CD4-positive, alpha-beta memory T cell (primary cell): ENCODE data around the gene FEV. TPM values are rescaled to one million over a fixed set of nuclear protein-coding genes. Genes with fewer than 3 reads are reported as not detected.

ENCODE experiments used
- CTCF ChIA-PET: fragments of 350-600 bp; sonication (Branson Sonifier 250); formaldehyde crosslinking; loops from one replicate; lab custom pipeline; 2021; ENCODE audit warnings: inconsistent platforms; ENCODE audit not compliant: partially characterized antibody; lab: Charles Lee
- POLR2A ChIA-PET: fragments of 350-600 bp; sonication (Branson Sonifier 250); formaldehyde crosslinking; loops from one replicate; lab custom pipeline; 2021; ENCODE audit not compliant: partially characterized antibody; lab: Charles Lee
- DNase-seq, 5 donors: peaks; one replicate each; pipeline versions ENCODE4 v3.0.0 to v3.0.0-alpha.2; 2020 to 2022; ENCODE audit warnings: mixed read lengths in 1 of 5
- H3K27ac ChIP-seq: one replicate; pipeline ENCODE4 v1.7.0; 2013; ENCODE audit warnings: low read depth, low read length
- H3K27me3 ChIP-seq: 2 replicates; pipeline ENCODE4 v1.7.0; 2013; ENCODE audit warnings: mild to moderate bottlenecking, low read length, moderate library complexity; ENCODE audit not compliant: insufficient read depth
- H3K36me3 ChIP-seq: 2 replicates; pipeline ENCODE4 v1.7.0; 2013; ENCODE audit warnings: mild to moderate bottlenecking, low read length, moderate library complexity; ENCODE audit not compliant: insufficient read depth
- H3K4me1 ChIP-seq: 2 replicates; pipeline ENCODE4 v1.7.0; 2013; ENCODE audit warnings: mild to moderate bottlenecking, low read length, moderate library complexity; ENCODE audit not compliant: insufficient read depth
- H3K4me3 ChIP-seq, 2 donors: one replicate each; pipeline ENCODE4 v1.7.0; 2013; ENCODE audit warnings: low read length in 2 of 2, mild to moderate bottlenecking in 1 of 2
- H3K9me3 ChIP-seq, 2 donors: one replicate each; pipeline ENCODE4 v1.7.0; 2013; ENCODE audit warnings: low read length in 2 of 2, control low read depth in 1 of 2; ENCODE audit not compliant: control insufficient read depth in 1 of 2
- H3K27ac Mint-ChIP-seq, 7 donors: one replicate each; pipeline ENCODE4 v1.8.0; 2020 to 2021; ENCODE audit warnings: mixed read lengths in 7 of 7, mild to moderate bottlenecking in 6 of 7, inconsistent platforms in 3 of 7, moderate library complexity in 3 of 7
- H3K27me3 Mint-ChIP-seq, 2 donors: one replicate each; pipeline ENCODE4 v1.8.0; 2020 to 2021; ENCODE audit warnings: mixed read lengths in 2 of 2
- H3K36me3 Mint-ChIP-seq, 2 donors: one replicate each; pipeline ENCODE4 v1.8.0; 2020 to 2021; ENCODE audit warnings: mixed read lengths in 2 of 2, inconsistent platforms in 1 of 2, mild to moderate bottlenecking in 1 of 2
- H3K4me1 Mint-ChIP-seq, 4 donors: one replicate each; pipeline ENCODE4 v1.8.0; 2020 to 2021; ENCODE audit warnings: mixed read lengths in 4 of 4, mild to moderate bottlenecking in 1 of 4
- H3K4me3 Mint-ChIP-seq, 8 donors: one replicate each; pipeline ENCODE4 v1.8.0; 2020 to 2021; ENCODE audit warnings: mixed read lengths in 8 of 8, mild to moderate bottlenecking in 7 of 8, moderate library complexity in 6 of 8, inconsistent platforms in 3 of 8
- H3K9me3 Mint-ChIP-seq, 8 donors: one replicate each; pipeline ENCODE4 v1.8.0; 2020 to 2021; ENCODE audit warnings: mixed read lengths in 8 of 8, mild to moderate bottlenecking in 5 of 8, inconsistent platforms in 3 of 8, moderate library complexity in 1 of 8
- intact Hi-C: fragments of 100-400 bp; cut with micrococcal nuclease; formaldehyde crosslinking; loops from one replicate; pipeline ENCODE4 v1.15.1; 2023
- polyA plus RNA-seq, 2 donors: library from polyadenylated mRNA; unstranded; fragments of 300-500 nt; fragmentation: Illumina TruSeq; gene quantifications; one replicate each; pipeline ENCODE4 v1.2.3, GENCODE V29; 2021
- total RNA-seq, 2 experiments: library from RNA; stranded (reverse); gene quantifications; one replicate each; pipeline ENCODE4 v1.2.3, GENCODE V29; 2021

FEV gene
- total and polyA plus RNA-seq, 4 experiments from 2014 or later, result not detected

- ChIA-PET CTCF (interaction anchor here (1.0 kb wide), 1 partner anchor 72 kb away, joined by 3 read pairs; no protein-coding TSS in a partner anchor), POLR2A (no interaction called here)
- H3K4me3 Mint-ChIP-seq, result peak overlapping the region in 1 of 8 donors; percentile 31
These were observed 27.3 kb downstream of the FEV start for GRCh38 chr2:218957671-218958070.

DNA sequence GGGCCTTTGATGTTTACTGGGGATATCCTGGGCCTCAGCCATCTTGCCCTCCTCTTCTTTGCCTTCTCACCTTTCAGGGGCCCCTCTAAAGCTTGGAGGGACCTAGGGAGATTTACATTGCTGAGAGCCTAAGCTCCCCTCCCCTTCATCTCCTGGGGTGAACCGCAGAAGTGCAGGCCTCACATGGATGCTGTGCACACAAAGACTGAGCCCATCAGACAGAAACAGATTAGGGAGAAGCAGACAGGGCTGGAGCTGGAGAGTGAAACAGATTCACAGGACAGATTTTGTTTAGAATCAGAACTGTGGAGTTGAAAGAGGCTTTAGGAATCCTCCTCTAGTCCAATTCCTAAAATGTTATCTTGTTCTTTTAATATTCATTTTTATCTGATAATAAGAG is 28.9 kb downstream of the FEV start:
- no peak overlapping the region for H3K4me3 ChIP-seq
- peaks cover 12% of the 10 kb centered on the region for H3K27me3 ChIP-seq
- Mint-ChIP-seq H3K9me3 (peaks cover 0 to under 1% (median 0%) of the 10 kb centered on the region in 8 donors), H3K4me1 (peaks cover 4 to 23% (median 12%) of the 10 kb centered on the region in 4 donors), H3K27me3 (peaks cover 36 to 50% of the 10 kb centered on the region in 2 donors), H3K36me3 (no peaks in the 10 kb centered on the region), H3K4me3 (no peak overlapping the region), H3K27ac (no peak overlapping the region)
- no peaks in the 10 kb centered on the region for H3K36me3 ChIP-seq
- no peak for DNase-seq
- intact Hi-C loops, result no loop called here
- POLR2A ChIA-PET, result no interaction called here
- H3K4me1 ChIP-seq, result peaks cover 17% of the 10 kb centered on the region
- H3K9me3 ChIP-seq, result no peaks in the 10 kb centered on the region
- CTCF ChIA-PET, result interaction anchor here (1.4 kb wide), 1 partner anchor 12 kb away, joined by 3 read pairs; no protein-coding TSS in a partner anchor
- no peak overlapping the region for H3K27ac ChIP-seq

More at GRCh38 chr2:218957671-218958070, 27.3 kb downstream of the FEV start:
- Histone ChIP-seq H3K27ac (no peak overlapping the region), H3K9me3 (no peaks in the 10 kb centered on the region), H3K36me3 (no peaks in the 10 kb centered on the region), H3K4me1 (peaks cover 25% of the 10 kb centered on the region), H3K4me3 (no peak overlapping the region), H3K27me3 (peaks cover 27% of the 10 kb centered on the region)
- Mint-ChIP-seq H3K9me3 (peaks cover 0 to 6% (median 0%) of the 10 kb centered on the region in 8 donors), H3K27ac (no peak overlapping the region), H3K27me3 (peaks cover 48 to 52% of the 10 kb centered on the region in 2 donors), H3K36me3 (no peaks in the 10 kb centered on the region), H3K4me1 (peaks cover 8 to 27% (median 18%) of the 10 kb centered on the region in 4 donors)
- intact Hi-C loops, result no loop called here
- DNase-seq, result no peak

- no peak for DNase-seq
- H3K36me3 Mint-ChIP-seq, result no peaks in the 10 kb centered on the region
- Histone ChIP-seq H3K27ac (no peak overlapping the region), H3K4me3 (no peak overlapping the region), H3K36me3 (no peaks in the 10 kb centered on the region), H3K4me1 (peaks cover 7% of the 10 kb centered on the region), H3K27me3 (peaks cover 9% of the 10 kb centered on the region), H3K9me3 (no peaks in the 10 kb centered on the region)
- no peak overlapping the region for H3K27ac Mint-ChIP-seq
- H3K4me1 Mint-ChIP-seq, result peaks cover 0 to 18% (median 6%) of the 10 kb centered on the region in 4 donors
- H3K4me3 Mint-ChIP-seq, result no peak overlapping the region
- intact Hi-C loops, result no loop called here
- CTCF ChIA-PET, result interaction anchor here (1.4 kb wide), 1 partner anchor 13 kb away, joined by 3 read pairs; no protein-coding TSS in a partner anchor
- H3K27me3 Mint-ChIP-seq, result peaks cover 36 to 54% of the 10 kb centered on the region in 2 donors
- no peaks in the 10 kb centered on the region for H3K9me3 Mint-ChIP-seq
- POLR2A ChIA-PET, result no interaction called here
These were observed 30.3 kb downstream of the FEV start for GRCh38 chr2:218954541-218955300.

GRCh38 chr2:218953366-218953954 is 31.5 kb downstream of the FEV start:
- Mint-ChIP-seq H3K36me3 (no peaks in the 10 kb centered on the region), H3K9me3 (no peaks in the 10 kb centered on the region), H3K4me1 (peaks cover 0 to 8% (median 0%) of the 10 kb centered on the region in 4 donors), H3K27ac (no peak overlapping the region), H3K27me3 (peaks cover 28 to 45% of the 10 kb centered on the region in 2 donors), H3K4me3 (no peak overlapping the region)
- CTCF ChIA-PET, result interaction anchor here (1.3 kb wide), 1 partner anchor 27 kb away, joined by 5 read pairs; no protein-coding TSS in a partner anchor
- DNase-seq, result no peak
- peaks cover 6% of the 10 kb centered on the region for H3K27me3 ChIP-seq
- no peak overlapping the region for H3K4me3 ChIP-seq
- no peaks in the 10 kb centered on the region for H3K4me1 ChIP-seq
- H3K27ac ChIP-seq, result no peak overlapping the region
- intact Hi-C loops, result no loop called here
- H3K9me3 ChIP-seq, result no peaks in the 10 kb centered on the region
- no peaks in the 10 kb centered on the region for H3K36me3 ChIP-seq
- POLR2A ChIA-PET, result no interaction called here

DNA sequence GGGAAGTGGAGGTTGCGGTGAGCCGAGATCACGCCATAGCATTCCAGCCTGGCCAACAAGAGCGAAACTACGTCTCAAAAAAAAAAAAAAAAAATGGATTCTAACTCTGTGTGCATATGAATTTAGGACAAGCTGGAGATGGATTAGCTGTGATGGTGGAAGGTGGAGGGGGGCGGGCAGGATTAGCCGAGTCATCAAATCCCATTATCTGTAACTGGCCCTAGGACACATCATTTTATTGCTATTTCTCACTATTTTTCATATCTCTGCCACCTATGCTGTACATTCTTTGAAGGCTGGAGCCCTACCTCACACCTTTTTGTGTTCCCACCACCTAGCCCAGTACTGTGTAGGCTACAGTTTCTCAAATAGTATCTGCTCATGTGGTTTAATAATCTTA is 32.8 kb downstream of the FEV start:
- no peaks in the 10 kb centered on the region for H3K36me3 Mint-ChIP-seq
- no peak for DNase-seq
- peaks cover 21 to 33% of the 10 kb centered on the region in 2 donors for H3K27me3 Mint-ChIP-seq
- no peak overlapping the region for H3K27ac Mint-ChIP-seq
- no peaks in the 10 kb centered on the region for H3K9me3 Mint-ChIP-seq
- no peak overlapping the region for H3K4me3 ChIP-seq
- intact Hi-C loops, result no loop called here
- H3K27ac ChIP-seq, result no peak overlapping the region
- H3K4me1 Mint-ChIP-seq, result no peaks in the 10 kb centered on the region
- no peaks in the 10 kb centered on the region for H3K36me3 ChIP-seq
- H3K27me3 ChIP-seq, result no peaks in the 10 kb centered on the region
- POLR2A ChIA-PET, result interaction anchor here (1.0 kb wide), 1 partner anchor 120 kb away, joined by 4 read pairs; no protein-coding TSS in a partner anchor
- CTCF ChIA-PET, result interaction anchor here (0.9 to 1.1 kb wide), 2 partner anchors 8 to 28 kb away, joined by 3 read pairs; no protein-coding TSS in a partner anchor
- no peaks in the 10 kb centered on the region for H3K9me3 ChIP-seq
- H3K4me3 Mint-ChIP-seq, result no peak overlapping the region
- H3K4me1 ChIP-seq, result no peaks in the 10 kb centered on the region

DNA sequence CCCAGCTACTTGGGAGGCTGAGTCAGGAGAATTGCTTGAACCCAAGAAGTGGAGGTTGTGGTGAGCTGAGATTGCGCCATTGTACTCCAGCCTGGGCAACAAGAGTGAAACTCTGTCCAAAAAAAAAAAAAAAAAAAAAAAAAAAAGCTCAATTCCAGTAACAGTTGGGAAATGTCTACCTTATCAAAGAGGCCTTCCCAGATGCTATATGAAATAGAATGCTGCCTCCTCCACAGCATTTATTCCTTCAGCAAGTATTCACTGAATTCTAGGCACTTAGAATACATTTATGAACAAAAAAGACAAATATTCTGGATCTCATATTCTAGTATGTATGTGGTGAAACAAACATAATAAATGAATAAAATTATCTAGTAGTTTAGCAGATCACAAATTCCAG is 38.4 kb downstream of the FEV start:
- ChIA-PET POLR2A (no interaction called here), CTCF (no interaction called here)
- Mint-ChIP-seq H3K4me3 (no peak overlapping the region), H3K27ac (no peak overlapping the region), H3K9me3 (peaks cover 0 to 8% (median under 1%) of the 10 kb centered on the region in 8 donors), H3K27me3 (peaks cover 32 to 40% of the 10 kb centered on the region in 2 donors), H3K36me3 (no peaks in the 10 kb centered on the region), H3K4me1 (no peaks in the 10 kb centered on the region)
- H3K27me3 ChIP-seq, result peaks cover 12% of the 10 kb centered on the region
- intact Hi-C loops, result no loop called here
- DNase-seq, result no peak
- no peak overlapping the region for H3K4me3 ChIP-seq
- no peaks in the 10 kb centered on the region for H3K36me3 ChIP-seq
- no peaks in the 10 kb centered on the region for H3K9me3 ChIP-seq
- H3K4me1 ChIP-seq, result no peaks in the 10 kb centered on the region
- no peak overlapping the region for H3K27ac ChIP-seq

GRCh38 chr2:218944759-218945404 is 40.1 kb downstream of the FEV start:
- intact Hi-C loops, result no loop called here
- DNase-seq, result no peak
- H3K9me3 ChIP-seq, result no peaks in the 10 kb centered on the region
- CTCF ChIA-PET, result no interaction called here
- Mint-ChIP-seq H3K27me3 (peaks cover 36 to 43% of the 10 kb centered on the region in 2 donors), H3K4me1 (no peaks in the 10 kb centered on the region), H3K36me3 (no peaks in the 10 kb centered on the region), H3K4me3 (no peak overlapping the region), H3K27ac (no peak overlapping the region), H3K9me3 (peaks cover 0 to 11% (median 1%) of the 10 kb centered on the region in 8 donors)
- H3K27me3 ChIP-seq, result peaks cover 12% of the 10 kb centered on the region
- POLR2A ChIA-PET, result no interaction called here
- H3K4me1 ChIP-seq, result no peaks in the 10 kb centered on the region
- H3K36me3 ChIP-seq, result no peaks in the 10 kb centered on the region
- H3K27ac ChIP-seq, result no peak overlapping the region
- no peak overlapping the region for H3K4me3 ChIP-seq
